Colonic mucosa (tissue), 4 donors: ENCODE data around the gene MAST3. TPM values are rescaled to one million over a fixed set of nuclear protein-coding genes. Genes with fewer than 3 reads are reported as not detected.
A peak's percentile ranks its signal among the peaks of the same experiment; 100 is the strongest.

ENCODE experiments used
- DNase-seq: peaks from one replicate; pipeline ENCODE4 v3.0.0-alpha.2; 2020
- H3K27ac ChIP-seq: fragments of 200-600 bp; one replicate; pipeline ENCODE4 v1.8.0; 2021
- H3K27me3 ChIP-seq: fragments of 200-600 bp; one replicate; pipeline ENCODE4 v1.8.0; 2021
- H3K36me3 ChIP-seq: fragments of 200-600 bp; one replicate; pipeline ENCODE4 v1.8.0; 2021
- H3K4me1 ChIP-seq: fragments of 200-600 bp; one replicate; pipeline ENCODE4 v1.8.0; 2021; ENCODE audit warnings: mild to moderate bottlenecking
- H3K4me3 ChIP-seq: fragments of 200-600 bp; one replicate; pipeline ENCODE4 v1.8.0; 2021
- H3K9ac ChIP-seq, 2 donors: one replicate each; pipeline ENCODE4 v1.7.0; 2013; ENCODE audit warnings: control low read depth in 2 of 2, low read depth in 2 of 2, low read length in 2 of 2
- H3K9me3 ChIP-seq: fragments of 200-600 bp; one replicate; pipeline ENCODE4 v1.8.0; 2021
- intact Hi-C: fragments of 100-400 bp; cut with DNase I; formaldehyde crosslinking; loops from one replicate; pipeline ENCODE4 v1.14.1; 2022
- total RNA-seq, 2 donors: library from RNA; stranded (reverse); fragmentation: NEBNext Ultra II Directional in 1 of 2; extraction: Animal tissue kit (Norgen Biotek cat#: 25700) in 1 of 2; gene quantifications; one replicate each; pipeline ENCODE4 v1.2.1, GENCODE V29; 2021
- TF ChIP-seq, protein P1 (sequence below): fragments of 200-600 bp; IDR thresholded peaks from one replicate; pipeline ENCODE4 v1.8.0; 2022; ENCODE audit warnings: antibody characterized with exemption, mild to moderate bottlenecking
- donor health status: healthy.
- donor health status: DM: no; HTN: no; CAD: no.
- donor health status: DM: no; HTN: no; CAD: no.

The MAST3 gene
- total RNA-seq, 2 donors from 2014 or later = 24.3 to 30.9 TPM

DNA sequence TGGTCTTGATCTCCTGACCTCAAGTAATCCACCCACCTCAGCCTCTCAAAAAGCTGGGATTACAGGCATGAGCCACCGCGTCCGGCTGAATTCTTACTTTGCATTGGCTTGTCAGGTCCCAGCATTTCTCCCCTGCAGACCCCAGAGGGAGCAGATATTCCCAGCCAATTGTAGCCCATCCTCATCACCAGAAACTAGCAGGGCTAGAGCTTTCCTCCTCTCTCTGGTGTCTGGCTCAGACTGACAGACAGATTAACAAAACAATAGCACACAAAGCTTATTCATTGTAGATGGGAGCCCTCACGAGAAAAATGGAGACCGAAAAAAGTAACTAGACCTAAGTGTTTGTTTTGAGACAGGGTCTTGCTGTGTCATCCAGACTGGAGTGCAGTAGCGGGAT is 88.0 kb downstream of the MAST3 start:
- no peak overlapping the region for H3K9ac ChIP-seq

DNA sequence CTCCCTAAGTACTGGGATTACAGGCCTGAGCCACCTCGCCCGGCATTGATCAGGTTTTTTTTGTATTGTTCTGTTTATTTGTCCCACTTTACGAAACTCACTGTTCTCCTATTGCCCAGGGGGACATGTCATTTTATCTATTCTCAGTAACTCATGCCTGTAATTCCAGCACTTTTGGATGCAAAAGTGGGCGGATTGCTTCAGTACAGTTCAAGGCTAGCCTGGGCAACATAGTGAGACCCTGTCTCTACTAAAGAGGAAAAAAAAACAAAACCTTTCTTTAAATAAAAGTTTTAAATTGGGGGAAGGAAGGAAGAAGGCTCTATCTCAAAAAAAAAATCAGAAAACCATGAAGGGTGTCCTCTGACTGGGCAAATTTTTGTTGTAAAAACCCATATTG is 92.7 kb downstream of the MAST3 start:
- Histone ChIP-seq H3K27me3 (no peaks in the 10 kb centered on the region), H3K36me3 (no peaks in the 10 kb centered on the region), H3K9me3 (no peaks in the 10 kb centered on the region), H3K9ac (no peak overlapping the region), H3K4me3 (no peak overlapping the region), H3K27ac (no peak overlapping the region), H3K4me1 (peaks cover 8% of the 10 kb centered on the region)
- no peak for DNase-seq
- TF ChIP-seq, protein P1, sequence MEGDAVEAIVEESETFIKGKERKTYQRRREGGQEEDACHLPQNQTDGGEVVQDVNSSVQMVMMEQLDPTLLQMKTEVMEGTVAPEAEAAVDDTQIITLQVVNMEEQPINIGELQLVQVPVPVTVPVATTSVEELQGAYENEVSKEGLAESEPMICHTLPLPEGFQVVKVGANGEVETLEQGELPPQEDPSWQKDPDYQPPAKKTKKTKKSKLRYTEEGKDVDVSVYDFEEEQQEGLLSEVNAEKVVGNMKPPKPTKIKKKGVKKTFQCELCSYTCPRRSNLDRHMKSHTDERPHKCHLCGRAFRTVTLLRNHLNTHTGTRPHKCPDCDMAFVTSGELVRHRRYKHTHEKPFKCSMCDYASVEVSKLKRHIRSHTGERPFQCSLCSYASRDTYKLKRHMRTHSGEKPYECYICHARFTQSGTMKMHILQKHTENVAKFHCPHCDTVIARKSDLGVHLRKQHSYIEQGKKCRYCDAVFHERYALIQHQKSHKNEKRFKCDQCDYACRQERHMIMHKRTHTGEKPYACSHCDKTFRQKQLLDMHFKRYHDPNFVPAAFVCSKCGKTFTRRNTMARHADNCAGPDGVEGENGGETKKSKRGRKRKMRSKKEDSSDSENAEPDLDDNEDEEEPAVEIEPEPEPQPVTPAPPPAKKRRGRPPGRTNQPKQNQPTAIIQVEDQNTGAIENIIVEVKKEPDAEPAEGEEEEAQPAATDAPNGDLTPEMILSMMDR = no peak
- intact Hi-C loops = no loop called here

More for the DNA sequence above, 88.0 kb downstream of the MAST3 start:
- TF ChIP-seq, protein P1 = no peak
- no peak overlapping the region for H3K27ac ChIP-seq
- intact Hi-C loops = no loop called here
- no peaks in the 10 kb centered on the region for H3K36me3 ChIP-seq
- no peaks in the 10 kb centered on the region for H3K4me1 ChIP-seq
- no peaks in the 10 kb centered on the region for H3K9me3 ChIP-seq
- DNase-seq = no peak
- H3K27me3 ChIP-seq = no peaks in the 10 kb centered on the region
- H3K4me3 ChIP-seq = no peak overlapping the region

DNA sequence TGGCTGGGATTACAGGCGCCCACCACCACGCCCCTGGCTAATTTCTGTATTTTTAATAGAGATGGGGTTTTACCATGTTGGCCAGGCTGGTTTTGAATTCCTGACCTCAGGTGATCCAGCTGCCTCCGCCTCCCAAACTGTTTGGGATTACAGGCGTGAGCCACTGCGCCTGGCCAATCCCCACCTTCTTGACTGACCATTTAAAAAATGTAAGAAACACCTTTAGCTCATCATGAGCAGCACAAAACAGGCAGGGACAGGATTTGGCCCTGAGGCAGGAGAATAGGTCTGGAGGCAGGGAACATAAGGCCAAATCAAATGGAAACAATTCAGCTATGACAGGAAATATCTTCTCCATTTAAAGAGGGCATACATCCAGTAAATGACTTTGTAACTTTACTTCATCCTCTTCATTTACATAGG is 94.1 kb downstream of the MAST3 start:
- Histone ChIP-seq H3K9me3 (no peaks in the 10 kb centered on the region), H3K27ac (peak overlapping the region; percentile 97), H3K36me3 (no peaks in the 10 kb centered on the region), H3K9ac (peak overlapping the region in 1 of 2 donors; percentile 90), H3K27me3 (no peaks in the 10 kb centered on the region), H3K4me1 (peaks cover 8% of the 10 kb centered on the region), H3K4me3 (peak overlapping the region; percentile 46)
- TF ChIP-seq, protein P1 = no peak
- intact Hi-C loops = no loop called here
- DNase-seq = peak; percentile 38

DNA sequence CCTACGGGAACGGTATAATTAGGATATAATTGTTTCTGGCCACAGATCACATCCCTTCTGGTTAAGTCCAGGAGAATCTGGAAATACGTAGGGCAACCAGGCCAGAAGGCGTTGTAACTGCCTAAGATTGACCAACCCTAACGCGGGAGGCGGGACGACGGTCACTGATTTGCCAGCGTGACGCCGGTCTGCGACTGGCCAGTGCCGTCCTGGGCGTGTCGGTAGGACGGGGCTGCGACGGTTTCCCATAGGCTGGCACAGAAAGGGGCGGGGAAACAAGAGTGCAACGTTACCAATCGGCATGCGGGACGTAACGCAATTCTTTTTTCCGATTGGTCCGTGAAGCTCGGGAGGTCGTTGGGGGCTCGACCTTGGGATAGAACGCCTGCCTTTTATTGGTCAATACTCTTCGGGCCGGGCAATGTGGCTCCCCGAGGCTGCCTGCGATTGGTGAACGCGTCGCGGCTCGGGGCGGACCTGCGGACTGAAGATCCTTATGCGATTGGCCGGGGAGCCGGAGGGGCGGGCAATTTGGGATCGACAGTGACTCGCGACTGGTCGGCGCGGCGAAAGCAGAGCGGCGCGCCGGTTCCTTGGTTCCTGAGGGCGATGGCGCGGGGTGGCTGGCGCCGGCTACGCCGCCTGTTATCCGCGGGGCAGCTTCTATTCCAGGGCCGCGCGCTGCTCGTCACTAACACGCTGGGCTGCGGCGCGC is 95.3 kb downstream of the MAST3 start, which contains the start of gene MPV17L2:
Gene MPV17L2 (plus strand): TSS at position 546 of the 715 bp plus-strand sequence. CDS start 64 bp downstream, at position 610.
- Histone ChIP-seq H3K9ac (peak within 1 kb of the TSS; percentile 91 to 97), H3K27me3 (no peaks in the 10 kb centered on the region)
- TF ChIP-seq, protein P1 = no peak

DNA sequence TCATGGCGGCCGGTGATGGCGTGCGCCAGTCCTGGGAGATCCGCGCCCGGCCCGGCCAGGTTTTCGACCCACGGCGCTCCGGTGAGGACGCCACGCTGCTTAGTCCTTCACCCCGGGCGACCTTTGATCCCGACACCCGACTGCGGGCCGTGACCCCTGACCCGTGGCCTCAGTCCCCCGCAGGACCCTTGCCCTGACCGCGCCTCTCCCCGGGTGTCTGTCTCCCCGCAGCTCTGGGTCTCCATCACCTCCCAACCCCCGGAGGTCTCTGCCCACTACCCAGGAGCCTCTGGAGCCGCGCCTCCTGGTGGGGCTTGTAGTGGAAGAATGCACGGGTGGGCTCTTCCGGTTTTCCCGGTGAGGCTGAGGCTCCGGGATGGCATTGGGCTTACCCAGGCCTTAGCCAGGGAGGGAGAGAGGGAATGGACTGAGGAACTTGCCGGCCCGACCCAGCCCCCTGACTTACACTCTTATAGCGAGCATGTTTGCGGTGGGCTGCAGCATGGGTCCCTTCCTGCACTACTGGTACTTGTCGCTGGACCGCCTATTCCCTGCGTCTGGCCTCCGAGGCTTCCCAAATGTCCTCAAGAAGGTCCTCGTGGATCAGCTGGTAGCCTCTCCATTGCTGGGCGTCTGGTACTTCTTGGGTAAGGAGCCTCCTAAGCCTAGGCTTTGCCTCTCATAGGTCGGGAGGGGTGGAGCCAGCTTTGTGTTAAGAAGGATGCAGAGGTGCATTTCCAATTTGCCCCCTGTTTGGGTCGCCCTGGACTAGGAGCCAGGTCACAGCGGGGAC is 96.0 kb downstream of the MAST3 start:
- peak; percentile 44 for DNase-seq
- peaks cover 8% of the 10 kb centered on the region for H3K4me1 ChIP-seq
- H3K4me3 ChIP-seq = peak overlapping the region; percentile 92
- H3K27ac ChIP-seq = peak overlapping the region; percentile 59
- H3K9ac ChIP-seq = peak overlapping the region; percentile 91 to 97
- H3K27me3 ChIP-seq = no peaks in the 10 kb centered on the region
- no peaks in the 10 kb centered on the region for H3K36me3 ChIP-seq
- TF ChIP-seq, protein P1 = no peak
- intact Hi-C loops = no loop called here
- no peaks in the 10 kb centered on the region for H3K9me3 ChIP-seq

More for the DNA sequence above, 95.3 kb downstream of the MAST3 start, which contains the start of gene MPV17L2:
- Histone ChIP-seq H3K27ac (peak within 1 kb of the TSS; percentile 97), H3K4me1 (peaks cover 8% of the 10 kb centered on the region), H3K9me3 (no peaks in the 10 kb centered on the region), H3K4me3 (peak within 1 kb of the TSS; percentile 92), H3K36me3 (no peaks in the 10 kb centered on the region)
- intact Hi-C loops = no loop called here
- DNase-seq = peak; percentile 99
